Left lobe of liver (tissue), 2 donors: ENCODE data around the gene TMEM219. TPM values are rescaled to one million over a fixed set of nuclear protein-coding genes. Genes with fewer than 3 reads are reported as not detected.
"Not testable (repeated sequence)": the region's sequence is repeated elsewhere in the genome, so short reads cannot be mapped to it uniquely, and the experiment has no call there.

Experiments used
- ATAC-seq: fragments of 200-7000 bp; cut with Tn5 transposase; one replicate; pipeline ENCODE4 v1.9.1; 2020; ENCODE audit warnings: mild to moderate bottlenecking, moderate library complexity
- DNase-seq: peaks from one replicate; pipeline ENCODE4 v3.0.0-alpha.2; 2020; ENCODE audit warnings: low spot score
- total RNA-seq: library from RNA; stranded (reverse); gene quantifications from one replicate; pipeline ENCODE4 v1.2.1, GENCODE V29; 2021
- donor health status: DM: no; HTN: no; CAD: no; lungs with moderate emphysema.
- donor health status: DM: no; HTN: yes; CAD: no.

Gene TMEM219
- total RNA-seq, 1 donor from 2014 or later, result 71.0 TPM

GRCh38 chr16:29950806-29951461, 10.9 kb upstream of the TMEM219 start:
- DNase-seq (no peak), ATAC-seq (no peak)

DNA sequence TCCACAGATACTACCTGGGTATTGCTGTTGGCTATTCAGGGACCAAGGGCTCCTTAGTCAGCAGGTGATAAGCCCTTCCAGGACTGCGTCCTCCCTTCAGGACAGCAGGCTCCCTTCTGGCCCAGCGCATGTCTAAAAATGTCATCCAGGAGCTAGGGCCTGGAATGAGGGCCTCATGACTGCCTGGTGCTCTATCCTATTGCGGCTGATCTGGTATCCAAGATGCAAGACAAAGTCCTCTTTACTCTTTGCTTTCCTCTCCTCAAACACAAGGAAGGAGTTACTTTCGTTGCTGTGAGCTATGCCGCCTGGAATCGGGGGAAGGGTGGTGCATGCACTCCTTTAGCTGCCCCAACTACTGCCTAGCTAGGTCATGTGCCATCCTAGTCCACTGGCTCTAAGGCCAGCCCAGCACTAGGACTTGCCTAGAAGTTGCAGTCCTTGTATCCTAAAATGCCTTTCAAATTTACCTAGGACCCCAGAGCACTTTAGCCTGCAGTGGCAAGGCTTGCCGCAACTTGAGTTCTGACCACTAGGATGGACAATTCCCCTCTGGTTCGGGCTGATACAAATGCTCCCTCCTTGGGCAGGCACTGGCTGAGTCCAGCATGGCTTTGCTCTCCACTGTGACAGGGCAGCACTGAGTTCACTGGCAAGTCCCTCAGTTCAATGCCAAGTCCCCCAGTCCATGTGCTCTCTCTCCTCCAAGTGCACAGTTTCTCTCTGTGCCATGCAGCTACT, 10.1 kb upstream of the TMEM219 start:
- DNase-seq (no peak), ATAC-seq (no peak)

DNA sequence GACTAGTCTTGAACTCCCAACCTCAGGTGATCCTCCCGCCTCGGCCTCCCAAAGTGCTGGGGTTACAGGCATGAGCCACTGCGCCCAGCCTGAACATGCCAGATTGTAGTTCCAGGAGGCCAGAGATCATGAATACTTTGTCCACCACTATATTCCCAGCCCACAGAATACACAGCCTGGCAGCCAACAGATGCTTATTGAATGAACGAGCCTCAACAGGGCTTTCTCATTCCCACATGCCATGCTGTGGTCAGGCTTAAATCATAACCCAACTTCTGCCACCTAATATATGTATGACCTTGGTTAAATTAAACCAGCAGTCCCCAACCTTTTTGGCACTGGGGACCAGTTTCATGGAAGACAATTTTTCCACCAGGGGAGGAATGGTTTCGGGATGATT, 3.1 kb upstream of the TMEM219 start:
- ATAC-seq (no peak), DNase-seq (no peak)

GRCh38 chr16:29959293-29959692, 2.6 kb upstream of the TMEM219 start:
- ATAC-seq (no peak), DNase-seq (no peak)

DNA sequence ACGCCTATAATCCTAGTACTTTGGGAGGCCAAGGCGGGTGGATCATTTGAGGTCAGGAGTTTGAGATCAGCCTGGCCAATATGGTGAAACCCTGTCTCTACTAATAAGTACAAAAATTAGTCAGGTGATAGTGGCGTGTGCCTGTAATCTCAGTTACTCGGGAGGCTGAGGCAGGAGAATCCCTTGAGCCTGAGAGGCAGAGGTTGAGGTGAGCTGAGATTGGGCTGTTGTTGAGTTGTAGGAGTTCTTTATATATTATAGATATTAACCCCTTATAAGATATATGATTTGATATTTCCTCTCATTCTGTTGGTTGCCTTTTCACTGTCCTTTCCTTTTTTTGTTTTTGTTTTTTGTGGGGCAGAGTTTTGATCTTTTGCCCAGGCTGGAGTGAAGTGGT, 2.1 kb upstream of the TMEM219 start:
- not testable (repeated sequence) for ATAC-seq, DNase-seq

GRCh38 chr16:29961127-29961478, 776 bp upstream of the TMEM219 start:
- ATAC-seq, result no peak
- DNase-seq, result no peak

DNA sequence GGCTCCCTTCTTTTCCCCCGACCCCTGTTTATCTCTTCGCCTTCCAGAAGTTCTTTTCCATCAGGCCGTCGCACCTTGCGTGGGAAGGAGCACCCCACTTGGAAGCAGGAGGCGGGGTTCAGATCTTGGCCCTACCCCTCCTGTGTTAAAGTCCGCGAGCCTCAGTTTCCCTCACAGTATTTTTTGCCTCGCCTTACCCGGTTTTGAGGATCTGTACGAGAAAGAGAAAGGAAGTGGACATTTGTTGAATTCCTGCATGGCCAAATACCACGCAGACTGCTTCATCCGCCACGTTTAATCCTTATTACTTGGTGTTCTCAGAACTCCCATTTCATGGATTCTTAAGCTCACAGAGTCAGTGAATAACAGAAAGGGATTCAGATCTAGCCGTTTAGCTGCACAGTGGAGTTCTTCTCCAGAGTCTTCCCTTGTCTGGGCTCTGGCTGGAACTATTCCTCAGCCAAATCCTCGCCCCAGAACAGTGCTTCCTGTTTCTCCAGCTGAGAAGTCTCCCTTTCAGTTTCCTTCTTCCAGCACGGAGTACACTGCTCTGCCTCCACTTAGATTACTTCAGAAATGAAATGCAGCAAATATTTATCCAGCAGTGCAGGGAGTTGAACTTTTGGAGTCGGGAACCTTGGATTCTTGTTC, 590 bp downstream of the TMEM219 start:
- ATAC-seq (peak; percentile 33), DNase-seq (no peak)

GRCh38 chr16:29963021-29963743, 1.3 kb downstream of the TMEM219 start:
- DNase-seq (no peak), ATAC-seq (no peak)

DNA sequence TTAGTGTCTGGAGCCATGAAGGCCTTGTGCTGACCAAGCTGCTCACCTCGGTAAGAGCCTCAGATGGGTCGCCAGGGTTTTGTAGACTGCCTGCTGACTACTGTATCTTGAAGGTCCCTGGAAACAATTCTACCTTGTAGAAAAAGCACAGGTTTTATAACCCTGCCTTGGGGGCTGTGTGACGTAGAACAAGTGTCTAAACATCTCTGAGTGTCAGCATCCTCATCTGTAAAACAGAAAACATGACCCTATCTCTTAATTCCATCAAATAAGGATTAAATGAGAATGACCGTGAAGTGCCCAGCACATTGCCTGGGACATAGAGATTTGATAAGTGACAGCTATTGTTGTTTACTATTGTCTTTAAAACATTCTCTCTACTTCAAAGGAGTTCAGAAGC, 6.3 kb downstream of the TMEM219 start:
- DNase-seq (no peak), ATAC-seq (no peak)

- ATAC-seq (no peak), DNase-seq (no peak)
These were observed 9.4 kb downstream of the TMEM219 start for GRCh38 chr16:29971304-29971703.

DNA sequence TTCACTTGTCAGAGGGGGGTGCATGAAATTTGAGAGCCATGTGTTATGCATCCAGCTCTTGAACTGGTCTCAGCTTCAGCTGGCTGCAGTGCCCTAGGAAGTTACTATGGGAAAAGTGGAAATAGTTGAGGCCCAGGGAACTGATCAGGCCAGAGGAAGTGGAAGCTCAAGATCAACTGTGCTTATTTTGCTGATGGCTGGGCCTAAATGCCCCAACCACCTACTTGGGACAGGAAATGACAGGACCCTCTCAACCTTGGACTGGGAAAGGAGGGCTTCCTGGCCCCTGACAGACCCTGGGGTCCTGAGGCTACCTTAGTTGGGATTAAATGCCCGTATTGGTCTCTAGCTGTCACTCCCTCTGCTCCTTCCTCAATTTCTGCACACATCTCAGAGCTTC, 10.6 kb downstream of the TMEM219 start:
- no peak for ATAC-seq
- DNase-seq, result no peak

- no peak for ATAC-seq
- DNase-seq, result no peak
These were observed 11.1 kb downstream of the TMEM219 start for GRCh38 chr16:29972992-29973383.

GRCh38 chr16:29973384-29974246, 11.7 kb downstream of the TMEM219 start, which contains the start of gene TAOK2:
Gene TAOK2, plus strand, starts transcription at chr16:29973868. Its CDS starts 3,905 bp downstream, at chr16:29977773.
- ATAC-seq, result peak; percentile 98
- peak; percentile 99 for DNase-seq

GRCh38 chr16:29974291-29975133, 12.6 kb downstream of the TMEM219 start:
- no peak for DNase-seq
- no peak for ATAC-seq

DNA sequence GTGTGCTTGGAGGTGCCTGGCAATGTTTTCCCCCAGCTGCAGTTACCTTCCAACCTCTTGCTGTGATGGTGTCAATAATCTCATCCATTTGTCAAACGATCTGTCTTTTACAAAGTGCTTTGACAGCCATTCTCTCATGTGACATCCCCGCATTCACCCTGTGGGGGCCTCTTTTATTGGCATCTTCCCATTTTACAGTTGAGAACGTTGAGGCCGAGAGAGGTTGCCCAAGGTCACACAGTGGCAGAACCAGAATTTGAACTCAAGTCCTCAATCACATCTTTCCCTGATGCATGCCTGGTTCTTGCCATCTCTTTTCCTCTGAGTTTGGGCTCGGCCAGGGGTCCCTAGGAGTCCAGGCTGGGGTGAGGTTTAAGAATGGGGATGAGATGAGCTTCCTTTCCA, 13.3 kb downstream of the TMEM219 start:
- ATAC-seq (no peak), DNase-seq (no peak)

- DNase-seq, result no peak
- ATAC-seq, result no peak
These were observed 14.1 kb downstream of the TMEM219 start for GRCh38 chr16:29975811-29976511.

- DNase-seq (no peak), ATAC-seq (no peak)
These were observed 15.4 kb downstream of the TMEM219 start for GRCh38 chr16:29977063-29977825.

DNA sequence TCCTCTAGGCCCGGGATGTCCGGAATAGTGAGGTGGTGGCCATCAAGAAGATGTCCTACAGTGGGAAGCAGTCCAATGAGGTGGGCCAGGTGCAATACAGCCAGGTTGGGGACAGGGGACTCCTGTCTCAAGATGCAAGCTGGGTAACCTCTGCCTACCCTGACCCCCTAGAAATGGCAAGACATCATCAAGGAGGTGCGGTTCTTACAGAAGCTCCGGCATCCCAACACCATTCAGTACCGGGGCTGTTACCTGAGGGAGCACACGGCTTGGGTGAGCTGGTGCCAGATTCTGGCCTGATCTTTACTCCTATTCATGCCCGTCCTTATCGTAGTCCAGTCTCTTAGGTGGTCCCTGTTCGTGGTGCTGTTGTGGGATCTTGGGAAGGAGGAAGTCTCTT, 16.2 kb downstream of the TMEM219 start:
- DNase-seq, result no peak
- no peak for ATAC-seq
